IMR-90 (cell line): ENCODE results near the gene DPP10. TPM values are rescaled to one million over a fixed set of nuclear protein-coding genes. Genes with fewer than 3 reads are reported as not detected.

Experiments used
- ATAC-seq: fragments of 200-7000 bp; cut with Tn5 transposase; 2 replicates; pipeline ENCODE4 v1.9.1; 2020; ENCODE audit warnings: low read depth, mild to moderate bottlenecking, moderate library complexity
- BruUV-seq: library from RNA; stranded (reverse); fragments of 400-500 nt; replicated peaks from 2 replicates; lab custom pipeline; 2021; lab: Mats Ljungman, UMichigan
- CTCF ChIA-PET: fragments of 300-600 bp; formaldehyde crosslinking; extraction: SDS; loops from one replicate; lab custom pipeline; 2021; ENCODE audit warnings: antibody characterized with exemption; lab: Yijun Ruan, JAX
- POLR2A ChIA-PET: fragments of 300-600 bp; sonication (Branson Sonifier 250); formaldehyde crosslinking; loops from one replicate; lab custom pipeline; 2022; ENCODE audit warnings: antibody characterized with exemption; ENCODE audit not compliant: unreplicated experiment; lab: Charles Lee
- DNase-seq: peaks from one replicate; pipeline ENCODE4 v3.0.0; 2013
- H2AFZ ChIP-seq: replicated peaks from 2 replicates; pipeline ENCODE3; 2013; ENCODE audit warnings: low read length, mild to moderate bottlenecking; ENCODE audit not compliant: poor library complexity
- H2AK5ac ChIP-seq: 2 replicates; pipeline ENCODE4 v1.6.1; 2013; ENCODE audit warnings: low read depth, low read length, inconsistent platforms
- H2AK9ac ChIP-seq: replicated peaks from 2 replicates; pipeline ENCODE3; 2013; ENCODE audit warnings: mild to moderate bottlenecking, low read depth, low read length, moderate library complexity; ENCODE audit not compliant: poor library complexity
- H2BK120ac ChIP-seq: 2 replicates; pipeline ENCODE4 v1.6.1; 2013; ENCODE audit warnings: low read depth, low read length, inconsistent platforms
- H2BK15ac ChIP-seq: 3 replicates; pipeline ENCODE4 v1.6.1; 2013; ENCODE audit warnings: low read depth, low read length, inconsistent platforms
- H2BK20ac ChIP-seq: 2 replicates; pipeline ENCODE4 v1.6.1; 2013; ENCODE audit warnings: low read depth, mild to moderate bottlenecking, inconsistent platforms, low read length, moderate library complexity
- H2BK5ac ChIP-seq: 2 replicates; pipeline ENCODE4 v1.6.1; 2013; ENCODE audit warnings: mild to moderate bottlenecking, low read depth, low read length, inconsistent platforms; ENCODE audit not compliant: poor library complexity, severe bottlenecking
- H3K14ac ChIP-seq: replicated peaks from 2 replicates; pipeline ENCODE4 v1.6.1; 2013; ENCODE audit warnings: low read depth, low read length, inconsistent platforms
- H3K18ac ChIP-seq: 2 replicates; pipeline ENCODE4 v1.6.1; 2013; ENCODE audit warnings: low read depth, low read length, control low read depth
- H3K23ac ChIP-seq: 2 replicates; pipeline ENCODE4 v1.6.1; 2013; ENCODE audit warnings: low read depth, low read length, inconsistent platforms
- H3K27ac ChIP-seq: 2 replicates; pipeline ENCODE4 v1.5.1; 2013; ENCODE audit warnings: mild to moderate bottlenecking, control low read depth, low read length; ENCODE audit not compliant: insufficient read depth
- H3K27me3 ChIP-seq: 2 replicates; pipeline ENCODE4 v1.6.1; 2013; ENCODE audit warnings: low read length; ENCODE audit not compliant: control insufficient read depth, insufficient read depth
- H3K36me3 ChIP-seq: 2 replicates; pipeline ENCODE4 v1.6.1; 2013; ENCODE audit warnings: low read length, mixed read lengths; ENCODE audit not compliant: control insufficient read depth, insufficient read depth
- H3K4ac ChIP-seq: 2 replicates; pipeline ENCODE4 v1.6.1; 2013; ENCODE audit warnings: low read depth, low read length, inconsistent platforms
- H3K4me1 ChIP-seq: 2 replicates; pipeline ENCODE4 v1.6.1; 2013; ENCODE audit warnings: low read length, mixed read lengths; ENCODE audit not compliant: control insufficient read depth, insufficient read depth
- H3K4me2 ChIP-seq: 2 replicates; pipeline ENCODE4 v1.6.1; 2013; ENCODE audit warnings: low read depth, mild to moderate bottlenecking, control low read depth, low read length, moderate library complexity
- H3K4me3 ChIP-seq: 2 replicates; pipeline ENCODE4 v1.5.1; 2013; ENCODE audit warnings: low read depth, mild to moderate bottlenecking, control low read depth, low read length, moderate library complexity; ENCODE audit not compliant: insufficient read depth
- H3K56ac ChIP-seq: 2 replicates; pipeline ENCODE4 v1.6.1; 2013; ENCODE audit warnings: low read length, inconsistent platforms; ENCODE audit not compliant: insufficient read depth; ENCODE audit errors: extremely low read depth
- H3K79me1 ChIP-seq, 2 experiments: 2 replicates each; pipeline ENCODE4 v1.6.1; 2013; ENCODE audit warnings: low read length in 2 of 2, inconsistent platforms in 1 of 2, low read depth in 1 of 2
- H3K9ac ChIP-seq: 2 replicates; pipeline ENCODE4 v1.6.1; 2013; ENCODE audit warnings: low read depth, low read length, control low read depth
- H3K9me1 ChIP-seq: 2 replicates; pipeline ENCODE4 v1.6.1; 2013; ENCODE audit warnings: low read length, inconsistent platforms; ENCODE audit not compliant: insufficient read depth
- H3K9me3 ChIP-seq: 2 replicates; pipeline ENCODE4 v1.6.1; 2013; ENCODE audit warnings: low read length; ENCODE audit not compliant: control insufficient read depth, insufficient read depth
- H4K20me1 ChIP-seq: 2 replicates; pipeline ENCODE4 v1.6.1; 2013; ENCODE audit warnings: low read length, inconsistent platforms; ENCODE audit not compliant: insufficient read depth
- H4K5ac ChIP-seq: 2 replicates; pipeline ENCODE4 v1.6.1; 2013; ENCODE audit warnings: mild to moderate bottlenecking, low read depth, low read length, control low read depth
- H4K8ac ChIP-seq, 2 experiments: 2 replicates each; pipeline ENCODE4 v1.6.1; 2013; ENCODE audit warnings: low read depth in 2 of 2, low read length in 2 of 2, control low read depth in 1 of 2, inconsistent platforms in 1 of 2
- H4K91ac ChIP-seq: 2 replicates; pipeline ENCODE4 v1.6.1; 2013; ENCODE audit warnings: low read depth, low read length, inconsistent platforms; ENCODE audit not compliant: insufficient read depth
- BHLHE40 ChIP-seq: fragments of 150-350 bp; IDR thresholded peaks from 2 replicates; pipeline ENCODE4 v1.6.1; 2016; ENCODE audit warnings: mild to moderate bottlenecking, low read depth, low read length
- FOS ChIP-seq: fragments of 150-350 bp; IDR thresholded peaks from 2 replicates; pipeline ENCODE4 v1.6.1; 2016; ENCODE audit warnings: low read depth, low read length
- MAZ ChIP-seq: IDR thresholded peaks from 2 replicates; pipeline ENCODE4 v1.6.1; 2012; ENCODE audit warnings: low read depth, mild to moderate bottlenecking, low read length, improper control_type of control experiment, moderate library complexity, borderline replicate concordance
- SMC3 ChIP-seq: fragments of 150-350 bp; IDR thresholded peaks from 2 replicates; pipeline ENCODE4 v1.6.1; 2016; ENCODE audit warnings: low read depth, mild to moderate bottlenecking, antibody characterized with exemption, low read length, moderate library complexity
- dilution Hi-C: fragments of 300-500 bp; cut with HindIII; formaldehyde crosslinking; loops from one replicate; pipeline ENCODE4 v1.14.3; 2018; ENCODE audit warnings: low sequenced_read_pairs; ENCODE audit not compliant: unreplicated experiment
- in situ Hi-C: fragments of 300-500 bp; cut with MboI; formaldehyde crosslinking; loops from 3 replicates; pipeline ENCODE4 v1.14.3; 2019; ENCODE audit warnings: low sequenced_read_pairs, inconsistent platforms, mixed read lengths
- intact Hi-C: fragments of 100-400 bp; cut with micrococcal nuclease; formaldehyde crosslinking; loops from 2 replicates; pipeline ENCODE4 v1.10.0; 2022
- polyA plus RNA-seq, 3 experiments: library from polyadenylated mRNA; depleted of rRNA; stranded (reverse); fragments of >200 nt; gene quantifications; 2 replicates each; pipeline ENCODE4 v1.2.3, GENCODE V29; 2012; ENCODE audit warnings: low replicate concordance in 1 of 3
- total RNA-seq: library from RNA; depleted of rRNA; stranded (reverse); fragments of >200 nt; gene quantifications from 2 replicates; pipeline ENCODE4 v1.2.3, GENCODE V29; 2012

Gene DPP10
- total and polyA plus RNA-seq, 2 of the 4 experiments (the other 2 are of a cell fraction): not detected

GRCh38 chr2:115572746-115573145 is 1130.3 kb downstream of the DPP10 start:
- Histone ChIP-seq H3K9me3 (peaks cover 4% of the 10 kb centered on the region), H4K91ac (no peak overlapping the region), H2BK20ac (no peak overlapping the region), H2BK5ac (no peak overlapping the region), H2AK5ac (no peak overlapping the region), H2AFZ (no peak overlapping the region), H2AK9ac (no peak overlapping the region), H4K5ac (no peak overlapping the region), H2BK15ac (no peak overlapping the region), H3K27ac (no peak overlapping the region), H4K20me1 (no peaks in the 10 kb centered on the region), H3K4me2 (no peak overlapping the region), H3K4ac (no peak overlapping the region), H3K9me1 (no peaks in the 10 kb centered on the region), H4K8ac (no peak overlapping the region), H3K14ac (no peak overlapping the region), H2BK120ac (no peak overlapping the region), H3K36me3 (no peaks in the 10 kb centered on the region), H3K9ac (no peak overlapping the region), H3K4me3 (no peak overlapping the region), H3K18ac (no peak overlapping the region), H3K27me3 (no peaks in the 10 kb centered on the region), H3K79me1 (no peaks in the 10 kb centered on the region), H3K23ac (no peak overlapping the region), H3K4me1 (no peaks in the 10 kb centered on the region), H3K56ac (no peak overlapping the region)
- in situ Hi-C loops (no loop called here), dilution Hi-C loops (no loop called here), intact Hi-C loops (no loop called here)
- TF ChIP-seq BHLHE40 (no peak), MAZ (no peak), FOS (no peak), SMC3 (no peak)
- ChIA-PET POLR2A (no interaction called here), CTCF (no interaction called here)
- BruUV-seq: no TSS peak
- ATAC-seq (no peak), DNase-seq (no peak)
